Measurements from ENCODE around the gene CLEC3B. TPM values are rescaled to one million over a fixed set of nuclear protein-coding genes. Genes with fewer than 3 reads are reported as not detected.

CLEC3B gene
- total RNA-seq, 2 donors from 2014 or later: 138 to 180 TPM

GRCh38 chr3:45062697-45063070 lies 36.6 kb downstream of the CLEC3B start:
- H3K27ac ChIP-seq: no peak overlapping the region
- no peak for DNase-seq (ENCODE audit: low spot score)
- no peak overlapping the region for H3K4me3 ChIP-seq
- H3K4me1 ChIP-seq: peaks cover 0 to 6% of the 10 kb centered on the region in 2 donors
- H3K27me3 ChIP-seq: no peaks in the 10 kb centered on the region
- TF ChIP-seq, protein P1, sequence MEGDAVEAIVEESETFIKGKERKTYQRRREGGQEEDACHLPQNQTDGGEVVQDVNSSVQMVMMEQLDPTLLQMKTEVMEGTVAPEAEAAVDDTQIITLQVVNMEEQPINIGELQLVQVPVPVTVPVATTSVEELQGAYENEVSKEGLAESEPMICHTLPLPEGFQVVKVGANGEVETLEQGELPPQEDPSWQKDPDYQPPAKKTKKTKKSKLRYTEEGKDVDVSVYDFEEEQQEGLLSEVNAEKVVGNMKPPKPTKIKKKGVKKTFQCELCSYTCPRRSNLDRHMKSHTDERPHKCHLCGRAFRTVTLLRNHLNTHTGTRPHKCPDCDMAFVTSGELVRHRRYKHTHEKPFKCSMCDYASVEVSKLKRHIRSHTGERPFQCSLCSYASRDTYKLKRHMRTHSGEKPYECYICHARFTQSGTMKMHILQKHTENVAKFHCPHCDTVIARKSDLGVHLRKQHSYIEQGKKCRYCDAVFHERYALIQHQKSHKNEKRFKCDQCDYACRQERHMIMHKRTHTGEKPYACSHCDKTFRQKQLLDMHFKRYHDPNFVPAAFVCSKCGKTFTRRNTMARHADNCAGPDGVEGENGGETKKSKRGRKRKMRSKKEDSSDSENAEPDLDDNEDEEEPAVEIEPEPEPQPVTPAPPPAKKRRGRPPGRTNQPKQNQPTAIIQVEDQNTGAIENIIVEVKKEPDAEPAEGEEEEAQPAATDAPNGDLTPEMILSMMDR (IDR thresholded peaks at IDR 0.05): no peak
- no peaks in the 10 kb centered on the region for H3K36me3 ChIP-seq
- H3K9me3 ChIP-seq: no peaks in the 10 kb centered on the region

DNA sequence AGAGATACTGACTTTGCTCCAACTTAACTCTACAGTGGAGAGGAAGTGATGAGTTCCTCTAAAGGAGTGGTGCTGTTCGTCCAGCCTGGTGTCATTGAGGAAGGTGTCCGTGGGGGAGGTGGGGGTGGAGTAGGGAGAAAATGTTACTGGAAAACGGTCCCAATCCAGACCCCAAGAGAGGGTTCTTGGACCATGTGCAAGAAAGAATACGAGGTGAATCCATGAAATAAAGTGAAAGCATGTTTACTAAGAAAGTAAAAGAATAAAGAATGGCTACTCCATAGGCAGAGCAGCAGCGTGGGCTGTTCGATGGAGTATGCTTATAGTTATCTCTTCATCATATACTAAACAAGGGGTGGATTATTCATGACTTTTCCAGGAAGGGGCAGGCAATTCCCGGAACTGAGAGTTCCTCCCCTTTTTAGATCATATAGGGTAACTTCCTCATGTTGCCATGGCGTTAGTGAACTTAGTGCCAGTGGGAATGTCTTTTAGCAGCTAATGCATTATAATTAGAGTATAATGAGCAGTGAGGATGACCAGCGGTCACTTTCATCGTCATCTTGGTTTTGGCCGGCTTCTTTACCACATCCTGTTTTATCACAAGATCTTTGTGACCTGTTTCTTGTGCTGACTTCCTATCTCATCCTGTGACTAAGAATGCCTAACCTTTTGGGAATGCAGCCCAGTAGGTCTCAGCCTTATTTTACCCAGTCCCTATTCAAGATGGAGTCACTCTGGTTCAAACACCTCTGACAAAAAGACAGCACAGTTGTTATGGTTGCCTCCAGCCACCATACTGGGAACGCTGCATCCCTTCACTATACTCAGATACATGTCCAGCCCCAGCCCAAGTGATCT lies 38.6 kb downstream of the CLEC3B start:
- Histone ChIP-seq H3K9me3 (no peaks in the 10 kb centered on the region), H3K4me1 (peaks cover 0 to 4% of the 10 kb centered on the region in 2 donors), H3K36me3 (no peaks in the 10 kb centered on the region), H3K27ac (peak overlapping the region in 1 of 2 donors; percentile 42), H3K27me3 (no peaks in the 10 kb centered on the region), H3K4me3 (no peak overlapping the region)
- TF ChIP-seq, protein P1 (IDR thresholded peaks at IDR 0.05): no peak
- peak; percentile 68 for DNase-seq (ENCODE audit: low spot score)

GRCh38 chr3:45065373-45065720 lies 39.2 kb downstream of the CLEC3B start:
- Histone ChIP-seq H3K27me3 (no peaks in the 10 kb centered on the region), H3K36me3 (no peaks in the 10 kb centered on the region), H3K4me3 (no peak overlapping the region), H3K9me3 (no peaks in the 10 kb centered on the region), H3K4me1 (peaks cover 0 to 4% of the 10 kb centered on the region in 2 donors), H3K27ac (no peak overlapping the region)
- DNase-seq (ENCODE audit: low spot score): no peak
- TF ChIP-seq, protein P1 (IDR thresholded peaks at IDR 0.05): no peak

- TF ChIP-seq, protein P1 (IDR thresholded peaks at IDR 0.05): no peak
- Histone ChIP-seq H3K9me3 (no peaks in the 10 kb centered on the region), H3K27ac (no peak overlapping the region), H3K27me3 (no peaks in the 10 kb centered on the region), H3K36me3 (no peaks in the 10 kb centered on the region), H3K4me1 (peaks cover 0 to 4% of the 10 kb centered on the region in 2 donors), H3K4me3 (no peak overlapping the region)
- DNase-seq (ENCODE audit: low spot score): no peak
Observed at GRCh38 chr3:45066109-45066801, 40.2 kb downstream of the CLEC3B start.

GRCh38 chr3:45067486-45067885 lies 41.4 kb downstream of the CLEC3B start:
- no peaks in the 10 kb centered on the region for H3K27me3 ChIP-seq
- H3K9me3 ChIP-seq: no peaks in the 10 kb centered on the region
- H3K27ac ChIP-seq: no peak overlapping the region
- TF ChIP-seq, protein P1 (IDR thresholded peaks at IDR 0.05): no peak
- DNase-seq (ENCODE audit: low spot score): no peak
- H3K36me3 ChIP-seq: no peaks in the 10 kb centered on the region
- H3K4me3 ChIP-seq: no peak overlapping the region
- peaks cover 0 to 4% of the 10 kb centered on the region in 2 donors for H3K4me1 ChIP-seq

Data from right atrium auricular region (tissue), 2 donors.